A673 (cell line): ENCODE results near the gene CHCHD3. TPM values are rescaled to one million over a fixed set of nuclear protein-coding genes. Genes with fewer than 3 reads are reported as not detected.
A peak's percentile ranks its signal among the peaks of the same experiment; 100 is the strongest.

Source experiments
- Bru-seq: library from RNA; stranded (reverse); fragments of 400-500 nt; gene quantifications from one replicate; lab custom pipeline; 2021; lab: Mats Ljungman, UMichigan
- BruChase-seq, 2 experiments: library from RNA; stranded (reverse); fragments of 400-500 nt; gene quantifications; one replicate each; lab custom pipeline; 2021; lab: Mats Ljungman, UMichigan
- BruUV-seq: library from RNA; stranded (reverse); fragments of 400-500 nt; replicated peaks from 2 replicates; lab custom pipeline; 2021; lab: Mats Ljungman, UMichigan
- CTCF ChIA-PET: fragments of 300-600 bp; sonication (Branson Sonifier 250); formaldehyde crosslinking; loops from one replicate; lab custom pipeline; 2022; ENCODE audit warnings: antibody characterized with exemption; lab: Charles Lee
- POLR2A ChIA-PET: fragments of 300-600 bp; sonication (Branson Sonifier 250); formaldehyde crosslinking; loops from one replicate; lab custom pipeline; 2022; ENCODE audit warnings: antibody characterized with exemption; ENCODE audit not compliant: low non-redundant PET; lab: Charles Lee
- DNase-seq: peaks from one replicate; pipeline ENCODE4 v3.0.0-alpha.2; 2015; ENCODE audit warnings: low spot score
- H3K27ac ChIP-seq: fragments of 200-600 bp; sonication (generic); 2 replicates; pipeline ENCODE4 v1.5.1; 2016; ENCODE audit warnings: mixed run types, low read depth, mild to moderate bottlenecking, mixed read lengths, antibody characterized with exemption, low read length; ENCODE audit not compliant: poor library complexity, severe bottlenecking
- H3K27me3 ChIP-seq: fragments of 200-600 bp; sonication (generic); replicated peaks from 2 replicates; pipeline ENCODE4 v1.6.1; 2017; ENCODE audit warnings: mixed run types, low read depth, mild to moderate bottlenecking, mixed read lengths, antibody characterized with exemption, low read length; ENCODE audit not compliant: insufficient read depth, poor library complexity
- H3K36me3 ChIP-seq: fragments of 200-600 bp; sonication (generic); 2 replicates; pipeline ENCODE4 v1.6.1; 2016; ENCODE audit warnings: mixed run types, mild to moderate bottlenecking, mixed read lengths, antibody characterized with exemption, low read length; ENCODE audit not compliant: insufficient read depth, poor library complexity, severe bottlenecking
- H3K4me1 ChIP-seq: fragments of 200-600 bp; sonication (generic); 2 replicates; pipeline ENCODE4 v1.6.1; 2017; ENCODE audit warnings: mixed run types, mild to moderate bottlenecking, mixed read lengths, antibody characterized with exemption, low read length; ENCODE audit not compliant: insufficient read depth, poor library complexity, severe bottlenecking
- H3K4me3 ChIP-seq: fragments of 200-600 bp; sonication (generic); 2 replicates; pipeline ENCODE4 v1.5.1; 2016; ENCODE audit warnings: low read depth, mixed run types, mild to moderate bottlenecking, mixed read lengths, low read length; ENCODE audit not compliant: poor library complexity, severe bottlenecking
- H3K9me3 ChIP-seq: fragments of 200-600 bp; sonication (generic); 2 replicates; pipeline ENCODE4 v1.6.1; 2016; ENCODE audit warnings: mixed run types, low read depth, mild to moderate bottlenecking, mixed read lengths, antibody characterized with exemption, low read length; ENCODE audit not compliant: poor library complexity, severe bottlenecking
- EZH2 ChIP-seq: fragments of 200-600 bp; sonication (generic); IDR thresholded peaks from 2 replicates; pipeline ENCODE4 v1.6.1; 2017; ENCODE audit warnings: borderline replicate concordance, low read depth, mild to moderate bottlenecking, mixed read lengths, antibody characterized with exemption, low read length; ENCODE audit not compliant: poor library complexity, severe bottlenecking
- intact Hi-C: fragments of 100-400 bp; cut with micrococcal nuclease; formaldehyde crosslinking; loops from one replicate; pipeline ENCODE4 v1.10.0; 2022; ENCODE audit not compliant: unreplicated experiment
- long read RNA-seq: library from polyadenylated mRNA; stranded (forward); transcript quantifications from one replicate; pipeline ENCODE4 v2.0.0, GENCODE V29; 2022
- total RNA-seq: library from RNA; stranded (reverse); gene quantifications from 2 replicates; pipeline ENCODE4 v1.2.3, GENCODE V29; 2021
- TF ChIP-seq, protein P1 (sequence below): fragments of 300-800, 200-600 bp; sonication (generic); conservative IDR thresholded peaks from 2 replicates; pipeline ENCODE4 v1.5.1; 2017; ENCODE audit warnings: low read depth, mild to moderate bottlenecking, antibody characterized with exemption, low read length, moderate library complexity, mixed read lengths

Gene CHCHD3
- total RNA-seq (114 and 128 TPM in 2 replicates), Bru-seq, nascent RNA (percentile 88 among the genes with signal in this experiment), BruChase-seq, experiment 1, labeled RNA remaining after a 2-hour chase (percentile 74 among the genes with signal in this experiment), BruChase-seq, experiment 2, labeled RNA remaining after a 6-hour chase (percentile 66 among the genes with signal in this experiment)
- long read RNA-seq, transcript CHCHD3-201 (8 exons, 1,598 nt), result major isoform, 356 of 393 reads
- long read RNA-seq, partial matches to known transcripts, result 4 of 393 reads
- long read RNA-seq, other reads (novel, unspliced or antisense), result 33 of 393 reads

DNA sequence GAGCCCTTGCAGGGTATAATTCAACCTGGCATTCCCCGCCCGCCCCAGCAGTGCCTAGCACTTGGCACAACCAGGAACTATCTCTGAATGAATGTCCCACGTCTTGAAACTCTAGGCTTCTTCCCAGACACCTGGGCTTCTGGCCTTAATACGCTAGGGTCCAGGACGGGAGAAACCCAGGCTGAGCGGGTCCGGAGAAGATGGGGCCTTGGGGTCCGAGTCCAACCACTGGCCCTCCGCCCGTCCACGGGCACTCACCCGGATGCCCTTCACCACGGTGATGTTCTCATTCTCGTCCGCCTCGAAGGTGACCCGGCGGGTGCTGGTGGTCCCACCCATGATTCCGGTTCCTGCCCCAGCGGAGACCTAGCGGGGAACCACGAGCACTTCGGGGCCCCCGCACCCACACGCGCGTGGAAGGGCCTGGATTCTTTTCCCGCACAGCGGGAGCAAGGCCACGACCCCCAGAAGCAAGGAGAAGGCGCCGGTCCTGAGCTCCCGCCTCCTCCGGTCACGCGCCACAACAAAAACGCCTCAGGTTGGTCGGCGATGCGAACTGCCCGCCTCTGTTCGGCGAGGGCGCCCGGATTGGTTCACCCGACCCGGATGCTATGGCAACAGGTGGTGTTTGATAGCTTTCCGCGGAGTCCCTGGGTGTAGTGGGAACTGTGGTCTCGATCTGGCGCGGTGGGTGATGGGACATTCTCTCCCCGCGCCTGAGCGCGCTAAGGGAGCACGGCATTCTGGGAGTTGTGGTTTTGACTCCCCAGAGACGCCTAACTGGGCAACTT lies at the start of gene CHCHD3:
TSS of gene CHCHD3 (minus strand) at position 492 of the 791 bp plus-strand sequence. CDS start at position 339, 153 bp downstream.
- Histone ChIP-seq H3K4me3 (peak within 1 kb of the TSS; percentile 92), H3K27ac (peak within 1 kb of the TSS; percentile 84), H3K27me3 (no peaks in the 10 kb centered on the region), H3K4me1 (peaks cover 4% of the 10 kb centered on the region), H3K9me3 (no peaks in the 10 kb centered on the region), H3K36me3 (peaks cover 4% of the 10 kb centered on the region)
- intact Hi-C loops, result no loop called here
- BruUV-seq, result no TSS peak
- peak; percentile 100 for DNase-seq
- ChIA-PET CTCF (no interaction called here), POLR2A (interaction anchor here (0.7 kb wide), 1 partner anchor 10 kb away, joined by 13 read pairs; no protein-coding TSS in a partner anchor)
- TF ChIP-seq, protein P1, sequence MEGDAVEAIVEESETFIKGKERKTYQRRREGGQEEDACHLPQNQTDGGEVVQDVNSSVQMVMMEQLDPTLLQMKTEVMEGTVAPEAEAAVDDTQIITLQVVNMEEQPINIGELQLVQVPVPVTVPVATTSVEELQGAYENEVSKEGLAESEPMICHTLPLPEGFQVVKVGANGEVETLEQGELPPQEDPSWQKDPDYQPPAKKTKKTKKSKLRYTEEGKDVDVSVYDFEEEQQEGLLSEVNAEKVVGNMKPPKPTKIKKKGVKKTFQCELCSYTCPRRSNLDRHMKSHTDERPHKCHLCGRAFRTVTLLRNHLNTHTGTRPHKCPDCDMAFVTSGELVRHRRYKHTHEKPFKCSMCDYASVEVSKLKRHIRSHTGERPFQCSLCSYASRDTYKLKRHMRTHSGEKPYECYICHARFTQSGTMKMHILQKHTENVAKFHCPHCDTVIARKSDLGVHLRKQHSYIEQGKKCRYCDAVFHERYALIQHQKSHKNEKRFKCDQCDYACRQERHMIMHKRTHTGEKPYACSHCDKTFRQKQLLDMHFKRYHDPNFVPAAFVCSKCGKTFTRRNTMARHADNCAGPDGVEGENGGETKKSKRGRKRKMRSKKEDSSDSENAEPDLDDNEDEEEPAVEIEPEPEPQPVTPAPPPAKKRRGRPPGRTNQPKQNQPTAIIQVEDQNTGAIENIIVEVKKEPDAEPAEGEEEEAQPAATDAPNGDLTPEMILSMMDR, result no peak
- no peak for TF ChIP-seq EZH2

DNA sequence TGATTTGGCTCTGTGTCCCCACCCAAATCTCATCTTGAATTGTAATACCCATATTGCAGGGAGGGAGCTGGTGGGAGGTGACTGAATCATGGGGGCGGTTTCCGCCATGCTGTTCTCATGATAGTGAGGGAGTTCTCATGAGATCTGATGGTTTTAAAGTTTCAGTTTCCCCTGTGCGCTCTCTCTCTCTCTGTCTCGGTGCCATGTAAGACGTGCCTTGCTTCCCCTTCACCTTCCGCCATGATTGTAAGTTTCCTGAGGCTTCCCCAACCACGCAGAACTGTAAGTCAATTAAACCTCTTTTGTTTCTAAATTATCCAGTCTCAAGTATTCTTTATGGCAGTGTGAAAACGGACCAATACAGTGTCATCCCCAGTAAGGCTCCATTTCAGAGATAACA lies 48.3 kb upstream of the CHCHD3 start:
- Histone ChIP-seq H3K36me3 (no peaks in the 10 kb centered on the region), H3K27me3 (no peaks in the 10 kb centered on the region), H3K27ac (no peak overlapping the region), H3K4me1 (no peaks in the 10 kb centered on the region), H3K4me3 (no peak overlapping the region), H3K9me3 (no peaks in the 10 kb centered on the region)
- intact Hi-C loops, result no loop called here
- CTCF ChIA-PET, result no interaction called here
- POLR2A ChIA-PET, result no interaction called here
- TF ChIP-seq EZH2, result no peak
- TF ChIP-seq, protein P1, result no peak
- no peak for DNase-seq
- BruUV-seq, result no TSS peak

DNA sequence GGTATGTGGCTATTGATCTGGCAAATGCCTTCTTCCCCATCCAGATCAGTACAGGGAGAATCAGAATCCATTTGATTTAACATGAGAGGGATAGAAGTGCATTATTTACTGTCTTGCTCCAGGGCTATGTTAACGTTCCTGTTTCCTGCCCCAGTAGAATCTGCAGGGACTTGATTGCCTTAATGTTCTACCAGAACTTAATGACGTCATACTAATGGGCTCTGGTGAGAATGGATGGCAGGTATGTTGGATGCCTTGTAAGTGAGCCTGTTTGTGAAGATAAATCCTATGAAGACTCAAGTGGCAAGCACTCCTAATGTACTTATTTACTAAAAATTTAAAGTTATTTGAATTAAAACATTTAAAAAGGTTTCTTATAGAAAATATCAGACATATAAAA lies 44.5 kb upstream of the CHCHD3 start:
- CTCF ChIA-PET, result no interaction called here
- no peak for DNase-seq
- TF ChIP-seq EZH2, result no peak
- TF ChIP-seq, protein P1, result no peak
- Histone ChIP-seq H3K4me3 (no peak overlapping the region), H3K27ac (no peak overlapping the region), H3K27me3 (no peaks in the 10 kb centered on the region), H3K4me1 (no peaks in the 10 kb centered on the region), H3K9me3 (no peaks in the 10 kb centered on the region), H3K36me3 (no peaks in the 10 kb centered on the region)
- POLR2A ChIA-PET, result no interaction called here
- BruUV-seq, result no TSS peak
- intact Hi-C loops, result no loop called here
